GM20431 (cell line): ENCODE measurements around the gene FRMPD4.

Experiments
- in situ Hi-C: fragments of 300-500 bp; cut with MseI, MboI; formaldehyde crosslinking; loops from one replicate; pipeline ENCODE4 v1.15.0; 2020; ENCODE audit warnings: low sequenced_read_pairs; ENCODE audit not compliant: unreplicated experiment

FRMPD4 gene

GRCh38 chrX:12419591-12419990 lies 281.3 kb downstream of the FRMPD4 start:
- in situ Hi-C loops = no loop called here

- in situ Hi-C loops = no loop called here
Observed at GRCh38 chrX:12421918-12422317, 283.6 kb downstream of the FRMPD4 start.

- in situ Hi-C loops = no loop called here
Observed at GRCh38 chrX:12423346-12423745, 285.1 kb downstream of the FRMPD4 start.

GRCh38 chrX:12425496-12425895 lies 287.2 kb downstream of the FRMPD4 start:
- in situ Hi-C loops = no loop called here

- in situ Hi-C loops = no loop called here
Observed at GRCh38 chrX:12426420-12426819, 288.1 kb downstream of the FRMPD4 start.

- in situ Hi-C loops = no loop called here
Observed at GRCh38 chrX:12434493-12434892, 296.2 kb downstream of the FRMPD4 start.

- in situ Hi-C loops = no loop called here
Observed at GRCh38 chrX:12439416-12439815, 301.1 kb downstream of the FRMPD4 start.

GRCh38 chrX:12440246-12440645 lies 302.0 kb downstream of the FRMPD4 start:
- in situ Hi-C loops = no loop called here

- in situ Hi-C loops = no loop called here
Observed at GRCh38 chrX:12441381-12442128, 303.3 kb downstream of the FRMPD4 start.

GRCh38 chrX:12443534-12444098 lies 305.3 kb downstream of the FRMPD4 start:
- in situ Hi-C loops = no loop called here

- in situ Hi-C loops = no loop called here
Observed at GRCh38 chrX:12446342-12447075, 308.2 kb downstream of the FRMPD4 start.

GRCh38 chrX:12447448-12448064 lies 309.3 kb downstream of the FRMPD4 start:
- in situ Hi-C loops = no loop called here

- in situ Hi-C loops = no loop called here
Observed at GRCh38 chrX:12452268-12452667, 314.0 kb downstream of the FRMPD4 start.

- in situ Hi-C loops = no loop called here
Observed at GRCh38 chrX:12460929-12461328, 322.7 kb downstream of the FRMPD4 start.

GRCh38 chrX:12463052-12463451 lies 324.8 kb downstream of the FRMPD4 start:
- in situ Hi-C loops = no loop called here

GRCh38 chrX:12463873-12464272 lies 325.6 kb downstream of the FRMPD4 start:
- in situ Hi-C loops = no loop called here

- in situ Hi-C loops = no loop called here
Observed at GRCh38 chrX:12467321-12467720, 329.0 kb downstream of the FRMPD4 start.

GRCh38 chrX:12469296-12469695 lies 331.0 kb downstream of the FRMPD4 start:
- in situ Hi-C loops = no loop called here

- in situ Hi-C loops = no loop called here
Observed at GRCh38 chrX:12471061-12471460, 332.8 kb downstream of the FRMPD4 start.

- in situ Hi-C loops = no loop called here
Observed at GRCh38 chrX:12480956-12481355, 342.7 kb downstream of the FRMPD4 start.

- in situ Hi-C loops = no loop called here
Observed at GRCh38 chrX:12488220-12488619, 349.9 kb downstream of the FRMPD4 start.
